Stimulated activated naive CD8-positive, alpha-beta T cell treated with anti-CD3 and anti-CD28 coated beads, Interleukin-15, Interleukin-2, amounts not matched to agents 100 ng/mL and 50 ng/mL, for 24 hours (primary cell): Measurements from ENCODE around the gene RNASEH2B.

ENCODE experiments used
- H3K27ac Mint-ChIP-seq: one replicate; pipeline ENCODE4 v1.8.0; 2021; ENCODE audit warnings: mild to moderate bottlenecking, mixed read lengths
- H3K27me3 Mint-ChIP-seq: one replicate; pipeline ENCODE4 v1.8.0; 2021; ENCODE audit warnings: mixed read lengths
- H3K36me3 Mint-ChIP-seq: one replicate; pipeline ENCODE4 v1.8.0; 2021; ENCODE audit warnings: low read depth, mixed read lengths
- H3K4me1 Mint-ChIP-seq: one replicate; pipeline ENCODE4 v1.8.0; 2021; ENCODE audit warnings: low read depth, mixed read lengths
- H3K4me3 Mint-ChIP-seq: one replicate; pipeline ENCODE4 v1.8.0; 2021; ENCODE audit warnings: mild to moderate bottlenecking, mixed read lengths
- H3K9me3 Mint-ChIP-seq: one replicate; pipeline ENCODE4 v1.8.0; 2021; ENCODE audit warnings: mixed read lengths

Gene RNASEH2B

GRCh38 chr13:50909605-50910484 lies at the start of gene RNASEH2B:
TSS of gene RNASEH2B (plus strand) at chr13:50909791. CDS start at chr13:50910077, 286 bp downstream.
- H3K36me3 Mint-ChIP-seq: peaks cover 3% of the 10 kb centered on the region
- no peaks in the 10 kb centered on the region for H3K9me3 Mint-ChIP-seq
- H3K4me1 Mint-ChIP-seq: peaks cover 44% of the 10 kb centered on the region
- H3K27ac Mint-ChIP-seq: peak within 1 kb of the TSS; percentile 97
- peak within 1 kb of the TSS; percentile 96 for H3K4me3 Mint-ChIP-seq
- H3K27me3 Mint-ChIP-seq: no peaks in the 10 kb centered on the region

GRCh38 chr13:50864492-50864891 lies 45.1 kb upstream of the RNASEH2B start:
- H3K27ac Mint-ChIP-seq: no peak overlapping the region
- no peaks in the 10 kb centered on the region for H3K4me1 Mint-ChIP-seq
- H3K27me3 Mint-ChIP-seq: peaks cover 3% of the 10 kb centered on the region
- H3K4me3 Mint-ChIP-seq: no peak overlapping the region
- no peaks in the 10 kb centered on the region for H3K36me3 Mint-ChIP-seq
- H3K9me3 Mint-ChIP-seq: peaks cover 9% of the 10 kb centered on the region

- Mint-ChIP-seq H3K27me3 (peaks cover 3% of the 10 kb centered on the region), H3K4me3 (no peak overlapping the region), H3K4me1 (no peaks in the 10 kb centered on the region), H3K27ac (no peak overlapping the region), H3K9me3 (peaks cover 4% of the 10 kb centered on the region), H3K36me3 (no peaks in the 10 kb centered on the region)
Observed at GRCh38 chr13:50866817-50867636, 42.6 kb upstream of the RNASEH2B start.

- H3K27ac Mint-ChIP-seq: no peak overlapping the region
- no peaks in the 10 kb centered on the region for H3K36me3 Mint-ChIP-seq
Observed at GRCh38 chr13:50867637-50867945, 42.0 kb upstream of the RNASEH2B start.

GRCh38 chr13:50871405-50871804 lies 38.2 kb upstream of the RNASEH2B start:
- Mint-ChIP-seq H3K27me3 (peaks cover 3% of the 10 kb centered on the region), H3K36me3 (no peaks in the 10 kb centered on the region), H3K4me1 (no peaks in the 10 kb centered on the region), H3K27ac (no peak overlapping the region), H3K4me3 (no peak overlapping the region), H3K9me3 (no peaks in the 10 kb centered on the region)

More at GRCh38 chr13:50867637-50867945, 42.0 kb upstream of the RNASEH2B start:
- Mint-ChIP-seq H3K9me3 (peaks cover 4% of the 10 kb centered on the region), H3K4me3 (no peak overlapping the region), H3K27me3 (peaks cover 3% of the 10 kb centered on the region), H3K4me1 (no peaks in the 10 kb centered on the region)

GRCh38 chr13:50873467-50873866 lies 36.1 kb upstream of the RNASEH2B start:
- Mint-ChIP-seq H3K4me1 (no peaks in the 10 kb centered on the region), H3K9me3 (no peaks in the 10 kb centered on the region), H3K4me3 (no peak overlapping the region), H3K27ac (no peak overlapping the region), H3K36me3 (no peaks in the 10 kb centered on the region), H3K27me3 (no peaks in the 10 kb centered on the region)

- Mint-ChIP-seq H3K27ac (no peak overlapping the region), H3K9me3 (no peaks in the 10 kb centered on the region), H3K27me3 (no peaks in the 10 kb centered on the region), H3K36me3 (no peaks in the 10 kb centered on the region), H3K4me1 (no peaks in the 10 kb centered on the region), H3K4me3 (no peak overlapping the region)
Observed at GRCh38 chr13:50873991-50874390, 35.6 kb upstream of the RNASEH2B start.

- H3K36me3 Mint-ChIP-seq: no peaks in the 10 kb centered on the region
- no peak overlapping the region for H3K4me3 Mint-ChIP-seq
- H3K27ac Mint-ChIP-seq: no peak overlapping the region
Observed at GRCh38 chr13:50882816-50883435, 26.7 kb upstream of the RNASEH2B start.

GRCh38 chr13:50883728-50884127 lies 25.9 kb upstream of the RNASEH2B start:
- Mint-ChIP-seq H3K27me3 (no peaks in the 10 kb centered on the region), H3K9me3 (no peaks in the 10 kb centered on the region), H3K4me3 (no peak overlapping the region), H3K4me1 (peaks cover 5% of the 10 kb centered on the region), H3K27ac (no peak overlapping the region), H3K36me3 (no peaks in the 10 kb centered on the region)

More at GRCh38 chr13:50882816-50883435, 26.7 kb upstream of the RNASEH2B start:
- Mint-ChIP-seq H3K27me3 (no peaks in the 10 kb centered on the region), H3K9me3 (no peaks in the 10 kb centered on the region), H3K4me1 (peaks cover 5% of the 10 kb centered on the region)

GRCh38 chr13:50884265-50884664 lies 25.3 kb upstream of the RNASEH2B start:
- H3K27ac Mint-ChIP-seq: no peak overlapping the region
- H3K4me1 Mint-ChIP-seq: peaks cover 5% of the 10 kb centered on the region
- H3K27me3 Mint-ChIP-seq: no peaks in the 10 kb centered on the region
- no peaks in the 10 kb centered on the region for H3K36me3 Mint-ChIP-seq
- no peak overlapping the region for H3K4me3 Mint-ChIP-seq
- no peaks in the 10 kb centered on the region for H3K9me3 Mint-ChIP-seq

- Mint-ChIP-seq H3K9me3 (no peaks in the 10 kb centered on the region), H3K27me3 (no peaks in the 10 kb centered on the region), H3K27ac (no peak overlapping the region), H3K4me1 (peaks cover 25% of the 10 kb centered on the region), H3K4me3 (no peak overlapping the region), H3K36me3 (no peaks in the 10 kb centered on the region)
Observed at GRCh38 chr13:50887151-50887550, 22.4 kb upstream of the RNASEH2B start.

- H3K9me3 Mint-ChIP-seq: no peaks in the 10 kb centered on the region
- peaks cover 37% of the 10 kb centered on the region for H3K4me1 Mint-ChIP-seq
- H3K27me3 Mint-ChIP-seq: no peaks in the 10 kb centered on the region
- H3K27ac Mint-ChIP-seq: no peak overlapping the region
- H3K36me3 Mint-ChIP-seq: no peaks in the 10 kb centered on the region
- H3K4me3 Mint-ChIP-seq: no peak overlapping the region
Observed at GRCh38 chr13:50888362-50888761, 21.2 kb upstream of the RNASEH2B start.

GRCh38 chr13:50889317-50889716 lies 20.3 kb upstream of the RNASEH2B start:
- no peak overlapping the region for H3K4me3 Mint-ChIP-seq
- no peaks in the 10 kb centered on the region for H3K27me3 Mint-ChIP-seq
- no peaks in the 10 kb centered on the region for H3K9me3 Mint-ChIP-seq
- no peaks in the 10 kb centered on the region for H3K36me3 Mint-ChIP-seq
- H3K4me1 Mint-ChIP-seq: peaks cover 47% of the 10 kb centered on the region
- no peak overlapping the region for H3K27ac Mint-ChIP-seq

GRCh38 chr13:50891206-50891605 lies 18.4 kb upstream of the RNASEH2B start:
- peak overlapping the region; percentile 40 for H3K27ac Mint-ChIP-seq
- no peak overlapping the region for H3K4me3 Mint-ChIP-seq

More at GRCh38 chr13:50891206-50891605, 18.4 kb upstream of the RNASEH2B start:
- peaks cover 53% of the 10 kb centered on the region for H3K4me1 Mint-ChIP-seq
- H3K9me3 Mint-ChIP-seq: peaks cover 4% of the 10 kb centered on the region
- H3K27me3 Mint-ChIP-seq: no peaks in the 10 kb centered on the region
- no peaks in the 10 kb centered on the region for H3K36me3 Mint-ChIP-seq
